RKO (cell line): ENCODE data around the gene TMC4.
"Not testable (repeated sequence)": the region's sequence is repeated elsewhere in the genome, so short reads cannot be mapped to it uniquely, and the experiment has no call there.

ENCODE experiments used
- DNase-seq: peaks from one replicate; pipeline ENCODE4 v3.0.0-alpha.2; 2016; ENCODE audit warnings: low spot score

Gene TMC4

DNA sequence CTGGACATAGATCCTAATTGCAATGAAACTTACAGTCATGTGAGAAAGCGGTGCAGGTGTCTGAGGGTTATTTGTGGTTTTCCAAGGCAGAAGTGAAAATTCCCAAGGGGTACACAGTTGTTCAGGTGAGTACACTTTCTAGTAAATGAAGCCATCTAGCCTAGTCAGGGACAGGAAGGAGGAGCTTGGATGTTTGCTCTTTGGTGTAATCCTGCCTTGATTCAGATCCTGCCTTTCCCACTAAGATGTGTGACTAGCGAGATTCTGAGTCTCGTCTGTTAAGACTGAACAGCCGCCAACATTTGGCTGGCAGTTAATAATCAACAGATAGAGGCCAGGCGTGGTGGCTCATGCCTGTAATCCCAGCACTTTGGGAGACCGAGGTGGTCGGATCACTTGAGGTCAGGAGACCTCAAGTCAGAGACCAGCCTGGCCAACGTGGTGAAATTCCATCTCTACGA is 30.2 kb upstream of the TMC4 start:
- peak; percentile 48 for DNase-seq

DNA sequence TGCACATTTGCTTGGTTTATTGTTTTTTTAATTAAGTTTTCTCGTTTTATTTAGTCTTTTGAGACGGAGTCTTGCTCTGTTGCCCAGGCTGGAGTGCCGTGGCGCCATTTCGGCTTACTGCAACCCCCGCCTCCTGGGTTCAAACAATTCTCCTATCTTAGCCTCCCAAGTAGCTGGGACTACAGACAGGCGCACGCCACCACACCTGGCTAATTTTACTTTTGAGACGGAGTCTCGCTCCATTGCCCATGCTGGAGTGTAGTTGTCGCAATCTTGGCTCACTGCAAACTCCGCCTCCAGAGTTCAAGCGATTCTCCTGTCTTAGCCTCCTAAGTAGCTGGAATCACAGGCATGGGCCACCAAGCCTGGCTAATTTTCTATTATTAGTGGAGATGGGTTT is 29.0 kb upstream of the TMC4 start:
- peak; percentile 31 for DNase-seq

- peak; percentile 27 for DNase-seq
Measured at GRCh38 chr19:54201172-54201701, 28.3 kb upstream of the TMC4 start.

GRCh38 chr19:54199401-54199800 is 26.4 kb upstream of the TMC4 start:
- DNase-seq: no peak

- DNase-seq: no peak
Measured at GRCh38 chr19:54197121-54197520, 24.2 kb upstream of the TMC4 start.

- DNase-seq: no peak
Measured at GRCh38 chr19:54196536-54196935, 23.6 kb upstream of the TMC4 start.

DNA sequence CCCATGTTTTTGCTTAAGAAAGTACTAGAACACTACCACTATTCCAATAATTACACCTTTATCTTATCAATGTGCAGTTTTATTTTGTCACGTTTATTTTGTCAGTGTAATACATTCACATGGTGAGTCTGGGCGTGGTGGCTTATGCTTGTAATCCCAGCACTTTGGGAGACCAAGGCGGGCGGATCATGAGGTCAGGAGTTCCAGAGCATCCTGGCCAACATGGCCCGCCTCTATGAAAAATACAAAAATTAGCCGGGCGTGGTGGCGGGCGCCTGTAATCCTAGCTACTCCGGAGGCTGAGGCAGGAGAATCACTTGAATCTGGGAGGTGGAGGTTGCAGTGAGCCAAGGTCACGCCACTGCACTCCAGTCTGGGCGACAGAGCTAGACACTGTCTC is 21.5 kb upstream of the TMC4 start:
- not testable (repeated sequence) for DNase-seq

DNA sequence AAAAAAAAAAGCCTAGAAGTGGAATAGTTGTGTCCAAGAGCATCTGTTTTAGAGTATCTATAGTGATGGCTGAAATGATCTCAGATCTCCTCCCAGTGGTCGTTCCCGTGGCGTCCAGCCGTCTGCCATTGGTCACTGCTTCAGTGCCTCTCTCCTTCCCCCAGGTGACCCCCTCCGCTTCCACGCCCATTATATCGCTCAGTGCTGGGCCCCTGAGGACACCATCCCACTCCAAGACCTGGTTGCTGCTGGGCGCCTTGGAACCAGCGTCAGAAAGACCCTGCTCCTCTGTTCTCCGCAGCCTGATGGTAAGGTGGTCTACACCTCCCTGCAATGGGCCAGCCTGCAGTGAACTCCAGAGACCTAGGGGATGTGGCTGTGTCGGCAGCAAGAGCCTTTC is 20.1 kb upstream of the TMC4 start:
- DNase-seq: no peak

DNA sequence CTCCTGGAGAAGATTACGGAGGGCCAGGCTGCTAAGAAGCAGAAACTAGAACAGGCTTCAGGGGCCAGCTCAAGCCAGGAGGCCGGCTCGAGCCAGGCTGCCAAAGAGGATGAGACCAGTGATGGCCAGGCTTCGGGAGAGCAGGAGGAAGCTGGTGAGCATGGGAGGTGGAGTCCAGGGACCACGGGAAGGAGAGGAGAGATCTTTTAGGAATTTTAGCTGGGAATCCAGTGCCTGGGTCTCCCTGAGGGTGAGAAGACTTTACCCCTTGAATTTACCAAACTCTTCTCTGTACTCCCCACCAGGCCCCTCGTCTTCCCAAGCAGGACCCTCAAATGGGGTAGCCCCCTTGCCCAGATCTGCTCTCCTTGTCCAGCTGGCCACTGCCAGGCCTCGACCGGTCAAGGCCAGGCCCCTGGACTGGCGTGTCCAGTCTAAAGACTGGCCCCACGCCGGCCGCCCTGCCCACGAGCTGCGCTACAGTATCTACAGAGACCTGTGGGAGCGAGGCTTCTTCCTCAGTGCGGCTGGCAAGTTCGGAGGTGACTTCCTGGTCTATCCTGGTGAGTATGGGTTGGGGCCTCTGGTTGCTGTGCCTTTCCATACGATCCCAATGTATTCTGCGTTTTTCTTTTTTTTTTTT is 19.0 kb upstream of the TMC4 start:
- peak; percentile 54 for DNase-seq

DNA sequence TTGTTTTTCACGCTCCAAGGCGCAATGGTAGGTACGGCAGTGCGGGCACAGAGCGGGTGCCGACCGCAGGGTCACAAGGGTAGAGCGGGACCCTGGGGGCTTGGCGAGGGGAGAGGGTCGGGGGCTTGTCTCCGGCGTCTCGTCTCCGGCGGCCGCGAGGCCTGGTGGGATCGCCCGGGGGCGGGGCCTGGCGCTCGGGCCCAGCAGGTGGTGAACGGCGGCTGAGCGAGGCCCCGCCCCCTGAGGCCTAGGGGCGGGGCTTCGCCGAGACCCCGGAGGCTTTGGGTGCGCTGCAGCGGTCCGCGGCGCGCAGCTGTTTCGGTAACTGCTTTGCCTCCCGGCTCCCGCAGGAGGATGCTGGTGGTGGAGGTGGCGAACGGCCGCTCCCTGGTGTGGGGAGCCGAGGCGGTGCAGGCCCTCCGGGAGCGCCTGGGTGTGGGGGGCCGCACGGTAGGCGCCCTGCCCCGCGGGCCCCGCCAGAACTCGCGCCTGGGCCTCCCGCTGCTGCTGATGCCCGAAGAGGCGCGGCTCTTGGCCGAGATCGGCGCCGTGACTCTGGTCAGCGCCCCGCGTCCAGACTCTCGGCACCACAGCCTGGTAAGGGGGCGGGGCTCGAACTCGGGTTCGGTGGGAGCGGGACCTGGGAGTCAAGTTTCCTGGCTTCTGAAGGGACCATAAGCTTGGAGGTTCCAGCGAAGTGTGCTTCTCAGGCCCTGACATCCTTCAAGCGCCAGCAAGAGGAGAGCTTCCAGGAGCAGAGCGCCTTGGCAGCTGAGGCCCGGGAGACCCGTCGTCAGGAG is 18.3 kb upstream of the TMC4 start, which contains the start of gene TSEN34:
TSEN34 (plus strand) TSS at position 298 of the 800 bp plus-strand sequence; CDS start at position 355, 57 bp downstream.
- DNase-seq: peak; percentile 86

DNA sequence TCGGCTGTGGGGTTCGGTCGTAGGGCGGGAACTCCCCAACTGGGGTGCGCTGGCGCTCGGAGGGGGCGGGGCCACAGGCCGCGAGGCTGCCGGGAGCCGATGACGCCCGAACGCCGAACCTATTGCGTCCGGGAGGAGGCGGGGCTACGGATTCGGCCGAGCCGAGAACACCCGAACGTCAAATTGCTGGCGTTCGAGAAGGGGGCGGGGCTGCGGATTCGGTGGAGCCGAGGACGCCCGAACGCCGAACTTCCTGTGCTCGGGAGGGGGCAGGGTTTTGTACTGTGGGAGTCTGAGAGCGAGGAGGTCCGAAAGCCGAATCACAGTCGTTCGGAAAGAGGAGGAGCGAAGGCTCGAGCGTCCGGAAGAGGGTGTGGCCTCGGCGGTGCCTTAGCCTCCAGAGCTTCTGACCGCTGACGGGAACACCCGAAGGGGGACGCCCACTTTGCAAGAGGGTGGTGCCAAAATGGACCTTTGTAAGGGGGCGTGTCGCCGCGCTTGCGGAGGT is 17.6 kb upstream of the TMC4 start:
- peak; percentile 99 for DNase-seq

DNA sequence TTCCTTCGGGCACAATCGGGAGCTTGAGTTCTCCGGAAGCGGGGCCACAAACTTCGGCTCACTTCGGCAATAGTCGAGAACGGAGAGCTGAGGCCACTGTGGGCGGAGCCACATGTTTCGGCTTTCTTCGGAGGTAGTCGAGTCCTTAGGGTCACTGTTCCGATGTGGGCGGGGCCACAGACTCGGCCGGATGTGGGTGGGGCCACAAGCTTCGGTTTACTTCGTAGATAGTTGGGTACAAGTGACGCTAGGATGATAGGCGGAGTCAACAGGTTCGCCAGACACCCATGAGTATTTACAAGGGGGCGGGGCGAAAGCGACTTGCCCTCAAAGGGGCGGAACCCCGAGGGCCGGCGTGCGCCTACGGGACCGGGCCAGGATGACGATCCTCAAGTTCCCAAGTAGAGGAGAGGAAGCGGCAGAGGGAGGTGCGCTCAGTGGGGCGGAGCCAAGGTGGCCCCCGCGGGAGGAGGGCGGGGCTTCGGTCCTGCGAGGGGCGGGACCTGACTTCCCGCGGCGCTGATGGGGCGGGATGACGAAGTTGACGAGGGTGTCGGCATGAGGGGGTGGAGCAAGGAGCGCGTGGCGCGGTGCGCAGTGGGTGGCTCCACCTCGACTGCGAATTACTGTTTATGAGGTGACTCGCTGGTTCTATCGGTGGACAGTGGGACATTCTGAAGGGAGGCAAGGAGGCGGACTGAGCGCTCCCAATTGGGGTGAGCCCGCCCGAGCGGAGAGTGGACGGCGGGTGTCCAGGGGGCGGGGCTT is 17.0 kb upstream of the TMC4 start:
- DNase-seq: peak; percentile 100

- DNase-seq: no peak
Measured at GRCh38 chr19:54189145-54189734, 16.3 kb upstream of the TMC4 start, which contains the start of gene MBOAT7. MBOAT7 (minus strand) TSS chr19:54189580; CDS start chr19:54188508, 1,072 bp downstream.

DNA sequence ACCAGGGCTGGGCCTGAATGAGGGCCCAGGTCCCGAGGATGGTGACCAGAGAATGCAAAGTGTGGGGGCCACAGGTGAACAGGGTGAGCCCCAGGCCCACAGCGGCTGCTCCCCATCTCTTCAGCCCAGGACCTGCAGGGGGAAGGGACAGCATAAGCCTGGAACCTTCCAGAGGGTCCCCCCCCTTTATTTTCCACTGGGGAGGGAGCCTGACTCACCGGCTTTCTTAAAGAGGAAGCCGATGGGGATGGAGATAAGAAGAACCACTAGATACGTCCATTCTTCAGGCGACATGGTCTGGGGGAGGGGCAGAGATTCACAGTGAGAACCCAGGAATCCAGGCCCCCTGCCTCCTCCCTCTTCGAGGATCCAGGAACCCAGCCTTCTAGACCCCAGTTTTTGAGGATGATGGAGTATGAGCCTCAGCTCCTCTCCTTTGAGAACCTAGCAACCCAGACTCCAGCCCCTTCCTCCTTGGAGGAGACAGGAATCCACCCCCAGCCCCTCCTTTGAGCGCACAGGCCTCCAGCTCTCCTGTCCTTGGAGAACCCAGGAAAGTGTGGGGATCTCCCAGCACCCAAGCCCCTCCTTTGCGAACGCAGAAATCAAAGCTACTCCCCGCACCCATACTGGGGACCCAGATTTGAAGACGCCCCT is 15.4 kb upstream of the TMC4 start:
- peak; percentile 73 for DNase-seq

- DNase-seq: no peak
Measured at GRCh38 chr19:54186934-54187381, 14.0 kb upstream of the TMC4 start.

DNA sequence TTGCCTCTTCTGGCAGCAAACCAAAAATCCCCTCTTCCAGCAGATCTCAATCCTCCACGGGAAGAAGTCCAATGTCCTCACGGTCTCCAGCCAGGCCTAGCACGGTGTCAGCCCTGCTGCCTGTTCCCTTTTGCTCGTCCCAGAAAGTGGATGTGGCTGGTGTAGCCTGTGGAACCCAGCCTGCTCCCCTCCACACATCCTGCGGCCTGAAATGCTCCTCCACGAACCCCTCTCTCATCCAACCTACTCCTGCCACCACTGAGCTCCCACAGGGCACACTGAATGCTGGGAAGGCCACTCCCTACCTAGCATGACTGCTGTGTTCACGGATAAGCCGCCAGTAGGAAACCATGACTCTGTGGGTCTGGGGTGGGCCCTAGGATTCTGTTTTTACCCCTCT is 13.4 kb upstream of the TMC4 start:
- DNase-seq: no peak

DNA sequence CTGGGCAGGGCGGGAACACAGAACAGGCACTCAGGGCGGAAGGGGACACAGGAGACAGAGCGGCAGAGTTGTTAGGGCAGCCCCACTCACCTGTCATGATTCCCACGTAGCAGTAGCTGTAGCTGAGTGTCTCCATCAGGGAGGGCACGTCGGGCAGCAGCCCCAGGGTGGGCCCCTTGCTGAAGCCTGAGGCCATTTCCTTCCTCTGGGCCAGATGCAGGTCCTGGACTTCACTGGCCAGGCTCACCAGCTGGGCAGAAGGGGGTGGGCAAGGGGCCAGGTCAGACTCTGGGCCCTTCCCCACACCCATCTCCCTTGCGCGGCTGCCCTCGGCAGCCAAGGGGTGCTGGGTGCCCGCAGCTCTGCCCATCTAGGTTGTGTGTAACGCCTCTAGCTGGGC is 10.5 kb upstream of the TMC4 start:
- no peak for DNase-seq

DNA sequence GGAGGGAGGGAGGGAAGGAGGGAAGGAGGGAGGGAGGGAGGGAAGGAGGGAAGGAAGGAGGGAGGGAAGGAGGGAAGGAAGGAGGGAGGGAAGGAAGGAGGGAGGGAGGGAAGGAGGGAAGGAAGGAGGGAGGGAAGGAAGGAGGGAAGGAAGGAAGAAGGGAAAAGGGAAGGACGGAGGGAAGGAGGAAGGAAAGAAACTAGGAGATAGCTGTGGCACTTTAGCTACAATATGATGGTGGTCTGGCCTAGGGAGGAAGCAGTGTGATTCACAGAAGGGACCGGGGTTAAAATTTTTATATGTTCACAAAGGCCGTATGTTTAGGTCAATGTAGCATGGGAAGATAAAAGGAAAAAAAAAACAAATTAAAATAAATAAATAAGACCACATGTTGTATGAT is 8.9 kb upstream of the TMC4 start:
- not testable (repeated sequence) for DNase-seq

DNA sequence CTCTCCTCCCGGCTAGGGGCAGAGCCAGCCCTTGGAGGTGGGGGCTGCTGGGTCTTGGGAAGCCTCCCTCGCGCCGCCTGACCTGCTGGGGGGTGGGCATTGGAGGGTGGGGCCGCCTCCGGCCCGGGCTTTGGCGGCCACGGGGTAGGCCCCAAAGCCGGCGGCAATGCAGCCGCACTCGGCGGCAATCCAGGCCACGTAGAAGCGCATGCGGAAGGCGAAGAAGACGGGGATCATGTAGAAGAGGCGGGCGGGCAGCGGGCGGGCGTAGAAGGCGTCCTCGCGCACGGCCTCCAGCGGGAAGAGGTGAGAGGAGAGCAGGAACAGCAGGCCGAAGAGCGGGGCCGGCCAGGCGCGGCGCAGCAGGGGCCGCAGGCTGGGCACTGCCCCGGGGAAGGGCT is 7.7 kb upstream of the TMC4 start:
- no peak for DNase-seq

DNA sequence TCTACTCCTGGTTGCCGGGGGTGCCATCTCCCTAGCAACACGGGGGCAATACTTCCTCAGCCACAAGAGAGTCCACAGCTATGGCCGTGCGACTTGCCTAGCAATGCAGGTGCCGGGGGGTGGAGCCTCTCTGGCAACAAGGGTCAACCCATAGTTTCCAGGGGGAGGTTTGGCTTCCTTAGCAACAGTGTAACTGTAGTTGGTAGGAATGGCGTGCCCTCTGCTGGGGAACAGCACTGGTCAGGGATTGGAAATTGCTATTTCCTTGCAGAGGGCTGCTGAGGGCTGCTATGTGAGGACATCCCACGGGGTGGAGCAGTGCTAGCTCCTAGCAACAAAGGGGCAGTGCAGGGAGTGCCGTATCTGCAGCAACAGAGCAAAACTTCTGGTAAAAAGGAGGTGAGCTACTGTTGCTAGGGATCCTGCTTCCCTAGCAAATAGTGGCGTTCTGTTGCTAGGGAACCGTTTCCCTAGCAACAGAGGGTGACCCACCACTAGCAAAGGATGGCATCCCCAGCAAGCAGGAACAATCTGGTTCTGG is 7.0 kb upstream of the TMC4 start:
- peak; percentile 53 for DNase-seq
